Activated effector memory CD4-positive, alpha-beta T cell treated with Interleukin-2 at 50 U/mL for 16 hours (primary cell): ENCODE results near the gene MSL2.
"Not testable (repeated sequence)": the region's sequence is repeated elsewhere in the genome, so short reads cannot be mapped to it uniquely, and the experiment has no call there.

Experiments
- DNase-seq: peaks from one replicate; pipeline ENCODE4 v3.0.0-alpha.2; 2020

MSL2 gene

DNA sequence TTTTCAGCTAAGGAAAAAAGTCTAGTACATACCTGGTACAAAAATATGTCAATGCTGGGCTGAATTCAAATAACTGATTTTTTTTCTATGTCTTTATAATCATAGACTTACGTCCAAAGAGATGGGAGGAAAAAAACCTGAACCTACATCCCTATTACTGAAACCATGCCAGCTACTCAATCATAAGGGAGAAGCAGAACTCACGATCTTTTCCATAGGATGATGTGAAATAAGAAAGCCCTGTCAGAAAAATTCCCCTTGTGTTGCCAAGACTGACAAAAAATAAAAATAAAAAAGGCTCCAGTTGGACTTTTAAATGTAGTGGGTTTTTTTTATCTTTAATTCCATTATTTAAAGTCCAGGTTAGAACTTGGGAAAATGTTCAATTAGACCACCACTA is 3.3 kb downstream of the MSL2 start:
- no peak for DNase-seq

GRCh38 chr3:136192195-136192594 is 3.9 kb downstream of the MSL2 start:
- not testable (repeated sequence) for DNase-seq

DNA sequence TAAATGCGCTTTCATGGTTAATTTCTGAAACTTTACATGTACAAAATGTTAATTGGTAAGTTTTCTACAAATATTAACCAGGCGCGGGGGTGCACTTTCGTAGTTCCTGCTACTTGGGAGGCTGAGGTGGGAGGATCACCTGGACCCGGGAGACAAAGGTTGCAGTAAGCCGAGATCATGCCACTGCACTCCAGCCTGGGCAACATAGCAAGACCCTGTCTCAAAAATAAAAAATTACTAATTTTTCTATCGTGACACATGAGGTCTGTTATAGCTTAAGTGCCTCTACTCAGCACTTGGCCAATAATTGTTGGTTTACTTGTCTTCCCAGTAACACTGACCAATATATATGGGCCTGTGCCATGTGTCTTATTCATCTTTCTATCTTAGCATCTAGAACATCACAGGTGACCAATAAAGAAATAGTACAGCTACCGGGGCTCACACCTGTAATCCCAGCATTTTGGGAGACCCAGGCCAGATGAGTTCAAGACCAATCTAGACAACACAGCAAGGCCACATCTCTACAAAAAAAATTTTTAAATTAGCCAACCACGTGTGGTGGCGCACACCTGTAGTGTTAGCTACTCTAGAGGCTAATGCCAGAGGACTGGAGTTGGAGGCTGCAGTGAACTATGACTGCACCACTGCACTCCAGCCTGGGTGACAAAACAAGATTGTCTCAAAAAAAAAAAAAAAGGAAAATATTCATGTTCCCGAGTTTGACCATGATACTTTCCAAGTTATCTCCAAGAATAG is 6.1 kb downstream of the MSL2 start:
- DNase-seq, result no peak

GRCh38 chr3:136189043-136189442 is 7.1 kb downstream of the MSL2 start:
- DNase-seq, result no peak

GRCh38 chr3:136187868-136188267 is 8.3 kb downstream of the MSL2 start:
- no peak for DNase-seq

GRCh38 chr3:136186846-136187245 is 9.3 kb downstream of the MSL2 start:
- no peak for DNase-seq

DNA sequence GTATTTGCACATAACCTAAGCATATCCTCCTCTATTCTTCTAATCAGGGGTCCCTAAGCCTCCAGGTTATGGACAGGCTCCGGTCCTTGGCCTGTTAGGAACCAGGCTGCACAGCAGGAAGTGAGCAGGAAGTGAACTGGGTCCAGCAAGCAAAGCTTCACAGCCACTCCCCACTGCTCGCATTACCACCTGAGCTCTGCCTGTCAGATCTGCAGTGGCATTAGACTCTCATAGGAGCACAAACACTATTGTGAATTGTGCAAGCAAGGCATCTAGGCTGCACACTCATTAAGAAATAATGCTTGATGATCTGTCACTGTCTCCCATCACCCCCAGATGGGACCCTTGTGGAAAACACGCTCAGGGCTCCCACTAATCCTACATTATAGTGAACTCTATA is 9.8 kb downstream of the MSL2 start:
- DNase-seq, result no peak

GRCh38 chr3:136184703-136185102 is 11.4 kb downstream of the MSL2 start:
- no peak for DNase-seq

DNA sequence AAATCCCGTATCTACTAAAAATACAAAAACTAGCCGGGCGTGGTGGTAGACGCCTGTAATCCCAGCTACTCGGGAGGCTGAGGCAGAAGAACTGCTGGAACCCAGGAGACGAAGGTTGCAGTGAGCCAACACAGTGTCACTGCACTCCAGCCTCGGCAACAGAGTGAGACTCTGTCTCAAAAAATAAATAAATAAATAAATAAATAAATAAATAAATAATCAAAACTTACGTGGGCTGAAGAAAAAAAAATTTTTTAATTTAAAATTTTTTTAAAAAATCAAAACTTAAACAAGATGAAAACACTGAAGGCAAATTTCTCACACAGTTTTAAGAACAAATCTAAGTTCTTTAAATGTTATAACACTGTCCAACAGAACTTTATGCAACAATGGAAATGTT is 14.4 kb downstream of the MSL2 start:
- no peak for DNase-seq

DNA sequence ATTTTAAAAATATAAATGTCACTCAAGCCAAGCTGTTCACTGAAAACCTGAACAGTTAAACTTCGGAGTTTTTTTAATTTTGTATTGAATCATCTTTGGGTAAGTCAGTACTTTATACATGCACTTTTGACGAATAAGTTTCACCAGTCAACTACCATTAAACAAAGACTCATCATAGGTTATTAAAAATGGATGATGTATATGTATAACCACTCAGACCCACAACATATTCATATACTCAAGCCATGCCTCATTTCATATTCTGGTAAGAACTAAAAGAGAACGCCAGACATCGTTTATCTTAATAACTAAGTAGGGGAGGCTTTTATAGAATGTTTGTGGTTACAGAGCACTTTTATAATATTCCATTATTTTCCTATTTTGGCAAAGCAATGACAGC is 18.3 kb downstream of the MSL2 start:
- no peak for DNase-seq

- DNase-seq, result no peak
These were observed 22.1 kb downstream of the MSL2 start for GRCh38 chr3:136173939-136174490.

DNA sequence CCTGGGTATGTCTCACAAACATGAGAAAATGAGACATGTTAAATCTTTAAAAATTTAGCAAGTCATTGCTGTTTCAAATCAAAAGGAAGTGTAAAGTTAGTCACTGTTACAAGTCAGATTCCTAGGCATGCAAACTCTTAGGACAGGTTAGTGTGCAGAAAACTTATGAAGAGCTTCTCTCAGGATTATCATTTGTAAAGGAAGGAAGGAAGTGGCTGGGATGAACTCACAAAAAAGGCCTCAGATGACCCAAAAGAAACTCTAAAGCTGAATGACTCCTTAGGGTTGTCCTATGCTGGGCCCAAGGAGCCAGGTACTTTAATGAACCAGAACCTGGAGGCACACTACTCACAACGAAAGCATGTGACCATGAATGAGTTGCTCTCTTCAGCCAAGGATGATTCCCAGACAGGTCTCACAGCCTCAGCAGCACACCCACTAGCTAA is 25.0 kb downstream of the MSL2 start:
- DNase-seq, result no peak

- not testable (repeated sequence) for DNase-seq
These were observed 27.9 kb downstream of the MSL2 start for GRCh38 chr3:136168236-136168635.

DNA sequence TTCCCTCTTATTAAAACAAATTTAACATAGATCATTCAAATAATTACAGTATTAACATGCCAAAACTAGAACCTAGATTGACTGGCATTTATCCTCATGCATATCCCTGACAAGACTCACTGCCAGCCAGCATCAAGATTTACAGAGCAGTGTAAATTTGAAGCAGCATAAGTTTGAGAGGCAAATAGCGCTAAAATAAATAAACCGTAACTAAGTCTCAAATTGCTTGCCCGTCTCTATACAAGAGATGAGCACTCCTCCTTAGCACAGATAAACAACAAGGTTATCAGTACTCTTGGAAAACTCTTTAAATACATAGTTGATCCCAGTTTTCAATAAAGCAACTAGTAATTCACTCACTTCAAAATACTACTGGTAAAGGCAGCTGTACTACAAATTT is 29.6 kb downstream of the MSL2 start:
- DNase-seq, result no peak

DNA sequence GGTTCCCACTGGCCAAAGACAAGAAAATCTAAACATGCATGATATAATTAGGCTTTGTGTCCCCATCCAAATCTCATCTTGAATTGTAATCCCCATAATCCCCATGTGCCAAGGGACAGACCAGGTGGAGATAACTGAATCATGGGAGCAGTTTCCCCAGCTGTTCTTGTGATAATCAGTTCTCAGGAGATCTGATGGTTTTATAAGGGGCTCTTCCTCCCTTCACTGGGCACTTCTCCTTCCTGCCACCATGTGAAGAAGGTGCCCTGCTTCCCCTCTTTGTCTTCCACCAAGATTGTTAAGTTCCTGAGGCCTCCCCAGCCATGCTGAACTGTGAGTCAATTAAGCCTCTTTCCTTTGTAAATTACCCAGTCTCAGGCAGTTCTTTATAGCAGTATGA is 32.5 kb downstream of the MSL2 start:
- DNase-seq, result not testable (repeated sequence)

DNA sequence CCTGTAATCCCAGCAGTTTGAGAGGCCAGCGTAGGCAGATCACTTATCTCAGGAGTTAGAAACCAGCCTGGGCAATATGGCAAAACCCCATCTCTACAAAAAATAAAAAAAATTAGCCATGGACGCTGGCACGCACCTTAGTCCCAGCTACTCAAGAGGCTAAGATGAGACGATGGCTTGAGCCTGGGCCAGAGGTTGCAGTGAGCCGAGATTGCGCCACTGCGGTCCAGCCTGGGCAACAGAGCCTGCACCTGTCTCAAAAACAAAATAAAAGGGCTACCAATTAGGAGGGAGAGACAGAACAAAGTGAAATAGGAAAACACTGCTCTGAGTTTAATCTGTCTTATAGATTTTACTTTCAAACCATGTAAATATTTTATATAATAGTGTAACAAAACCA is 33.8 kb downstream of the MSL2 start:
- DNase-seq, result no peak

GRCh38 chr3:136161516-136161915 is 34.6 kb downstream of the MSL2 start:
- DNase-seq, result no peak

DNA sequence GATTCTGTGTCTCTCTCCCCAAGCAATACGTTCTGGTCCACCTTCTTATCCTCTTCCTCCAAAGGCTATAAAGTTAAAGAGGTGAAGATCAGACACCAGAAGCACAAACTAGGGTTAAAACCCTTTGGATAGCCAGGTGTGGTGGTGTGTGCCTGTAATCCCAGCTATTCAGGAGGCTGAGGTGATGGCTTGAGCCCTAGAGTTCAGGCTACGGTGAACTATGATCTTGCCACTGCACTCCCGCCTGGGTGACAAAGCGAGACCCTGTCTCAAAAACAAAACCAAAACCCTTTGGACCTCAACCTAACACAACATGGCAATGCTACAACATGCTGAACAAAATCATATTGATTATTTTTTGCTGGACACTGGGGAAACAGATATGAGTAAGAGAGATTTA is 43.2 kb downstream of the MSL2 start:
- no peak for DNase-seq

GRCh38 chr3:136152176-136152843 is 43.8 kb downstream of the MSL2 start:
- no peak for DNase-seq

DNA sequence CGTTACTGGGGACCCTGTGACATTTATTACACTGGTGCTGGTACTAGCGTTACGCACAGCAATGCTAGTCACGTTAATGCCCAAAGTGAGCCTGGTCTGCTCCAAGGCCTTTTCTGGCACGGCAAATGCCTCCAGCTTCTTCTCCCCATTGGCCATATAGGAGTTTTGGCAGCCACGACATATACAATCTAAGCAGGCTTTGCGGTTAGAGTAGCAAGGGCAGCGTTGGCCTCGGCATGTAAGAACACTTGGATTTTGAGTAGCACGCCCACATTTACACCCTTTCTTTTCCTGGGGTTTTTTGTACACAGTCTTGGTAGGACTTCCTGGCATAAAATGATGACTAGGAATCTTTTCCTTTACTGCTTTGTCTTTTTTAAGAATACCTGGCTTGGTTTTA is 44.9 kb downstream of the MSL2 start:
- DNase-seq, result no peak

GRCh38 chr3:136149667-136150066 is 46.5 kb downstream of the MSL2 start:
- DNase-seq, result no peak

DNA sequence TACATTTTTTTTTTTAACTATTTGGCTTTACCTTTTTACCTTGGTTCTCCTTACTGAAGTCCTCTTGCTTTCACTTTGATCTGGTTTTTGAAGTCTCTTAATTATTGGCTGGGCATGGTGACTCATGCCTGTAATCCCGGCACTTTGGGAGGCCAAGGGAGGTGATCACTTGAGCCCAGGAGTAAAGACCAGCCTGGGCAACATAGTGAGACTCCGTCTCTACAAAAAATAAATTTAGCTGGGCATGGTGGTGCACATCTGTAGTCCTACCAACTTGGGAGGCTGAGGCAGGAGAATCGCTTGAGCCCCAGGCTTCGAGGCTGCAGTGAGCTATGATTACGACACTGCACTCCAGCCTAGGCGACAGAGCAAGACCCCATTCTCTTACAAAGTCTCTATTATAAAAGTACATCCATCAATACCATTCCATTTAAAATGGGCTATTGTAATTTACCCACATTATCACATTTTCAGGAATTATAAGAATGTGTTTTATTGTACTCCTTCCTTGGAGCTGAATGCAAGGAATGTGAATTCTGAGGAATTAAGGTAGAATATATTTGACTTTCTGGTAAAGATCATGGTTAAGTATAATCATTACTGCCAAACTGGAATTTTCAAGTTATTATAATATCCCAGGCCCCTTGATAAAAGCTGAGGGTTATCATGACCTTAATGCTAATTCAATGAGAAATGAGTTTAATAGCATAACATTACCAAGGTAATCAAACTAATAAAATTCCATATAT is 49.0 kb downstream of the MSL2 start:
- no peak for DNase-seq

- not testable (repeated sequence) for DNase-seq
These were observed 51.7 kb downstream of the MSL2 start for GRCh38 chr3:136144397-136144796.

DNA sequence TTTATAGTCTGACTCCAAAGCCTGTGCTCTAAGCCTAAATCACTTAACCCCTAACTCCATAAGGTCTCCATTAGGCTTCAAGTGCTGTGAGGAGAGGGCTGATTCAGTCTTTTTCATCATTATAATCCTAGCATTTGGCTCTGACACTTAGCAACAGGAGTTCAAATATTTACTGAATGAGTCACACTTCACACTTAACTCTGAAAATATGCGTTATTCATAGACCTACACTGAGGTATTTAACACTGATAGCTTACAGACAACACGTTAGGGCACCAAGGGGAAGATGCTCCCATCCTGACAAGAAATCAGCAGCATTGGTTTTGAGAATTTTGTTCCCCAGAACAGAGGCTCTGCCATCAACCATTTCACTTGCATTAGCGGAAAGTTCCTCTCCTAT is 53.5 kb downstream of the MSL2 start:
- no peak for DNase-seq
